Mesendoderm (in vitro differentiated cells): ENCODE results near the gene ADAMTS15.
A peak's percentile ranks its signal among the peaks of the same experiment; 100 is the strongest.

ENCODE experiments used
- DNase-seq: peaks from one replicate; pipeline ENCODE4 v3.0.0; 2013
- H2AK5ac ChIP-seq: 2 replicates; pipeline ENCODE4 v1.6.1; 2013; ENCODE audit warnings: low read length, inconsistent platforms
- H2BK120ac ChIP-seq: 2 replicates; pipeline ENCODE4 v1.6.1; 2013; ENCODE audit warnings: low read depth, mild to moderate bottlenecking, low read length, moderate library complexity, mixed read lengths
- H2BK15ac ChIP-seq: replicated peaks from 2 replicates; pipeline ENCODE4 v1.6.1; 2013; ENCODE audit warnings: low read depth, mild to moderate bottlenecking, moderate library complexity
- H2BK5ac ChIP-seq: 2 replicates; pipeline ENCODE4 v1.6.1; 2013; ENCODE audit warnings: low read length, inconsistent platforms
- H3K18ac ChIP-seq: 2 replicates; pipeline ENCODE4 v1.6.1; 2013; ENCODE audit warnings: mild to moderate bottlenecking, low read length, mixed read lengths
- H3K23ac ChIP-seq: one replicate; pipeline ENCODE4 v1.6.1; 2013; ENCODE audit warnings: low read length
- H3K27ac ChIP-seq: 2 replicates; pipeline ENCODE4 v1.5.1; 2013; ENCODE audit warnings: low read depth, mild to moderate bottlenecking, inconsistent platforms, low read length, moderate library complexity
- H3K27me3 ChIP-seq: 2 replicates; pipeline ENCODE4 v1.6.1; 2013; ENCODE audit warnings: low read length, control low read depth, mild to moderate bottlenecking, inconsistent platforms; ENCODE audit not compliant: insufficient read depth, poor library complexity
- H3K36me3 ChIP-seq: 2 replicates; pipeline ENCODE4 v1.6.1; 2013; ENCODE audit warnings: low read length, inconsistent platforms; ENCODE audit not compliant: control insufficient read depth, insufficient read depth
- H3K4ac ChIP-seq: one replicate; pipeline ENCODE4 v1.6.1; 2013; ENCODE audit warnings: low read depth, mild to moderate bottlenecking, low read length, moderate library complexity
- H3K4me1 ChIP-seq: 2 replicates; pipeline ENCODE4 v1.6.1; 2013; ENCODE audit warnings: low read depth, low read length, inconsistent platforms; ENCODE audit not compliant: control insufficient read depth
- H3K4me2 ChIP-seq: 2 replicates; pipeline ENCODE4 v1.6.1; 2013; ENCODE audit warnings: low read length
- H3K4me3 ChIP-seq: 2 replicates; pipeline ENCODE4 v1.5.1; 2013; ENCODE audit warnings: mild to moderate bottlenecking, low read length
- H3K56ac ChIP-seq: one replicate; pipeline ENCODE4 v1.6.1; 2013; ENCODE audit warnings: low read length
- H3K79me1 ChIP-seq: 2 replicates; pipeline ENCODE4 v1.6.1; 2013; ENCODE audit warnings: low read length, inconsistent platforms
- H3K79me2 ChIP-seq: 2 replicates; pipeline ENCODE4 v1.6.1; 2013; ENCODE audit warnings: mild to moderate bottlenecking, low read length; ENCODE audit not compliant: control insufficient read depth, insufficient read depth
- H3K9ac ChIP-seq: 2 replicates; pipeline ENCODE4 v1.6.1; 2013; ENCODE audit warnings: low read length, inconsistent platforms
- H4K5ac ChIP-seq: one replicate; pipeline ENCODE4 v1.6.1; 2013; ENCODE audit warnings: low read length
- H4K8ac ChIP-seq: one replicate; pipeline ENCODE4 v1.6.1; 2013; ENCODE audit warnings: low read depth, mild to moderate bottlenecking, control low read depth, low read length, moderate library complexity
- WGBS: extraction: QIAGEN DNeasy Blood & Tissue Kit; methylation state at CpG from one replicate; pipeline ENCODE4 v1.1.7; 2013; ENCODE audit warnings: low lambda C conversion rate, missing lambda C conversion rate; ENCODE audit not compliant: insufficient coverage; ENCODE audit errors: extremely low coverage; 5-methylcytosine and 5-hydroxymethylcytosine counted together

Gene ADAMTS15

GRCh38 chr11:130451231-130452019 lies 3.0 kb downstream of the ADAMTS15 start:
- Histone ChIP-seq H3K56ac (no peak overlapping the region), H3K36me3 (no peaks in the 10 kb centered on the region), H3K4me3 (no peak overlapping the region), H3K79me1 (no peaks in the 10 kb centered on the region), H4K5ac (no peak overlapping the region), H2AK5ac (no peak overlapping the region), H2BK15ac (no peak overlapping the region), H2BK5ac (no peak overlapping the region), H4K8ac (no peak overlapping the region), H3K4me1 (peaks cover 7% of the 10 kb centered on the region), H3K4ac (no peak overlapping the region), H3K79me2 (no peaks in the 10 kb centered on the region), H2BK120ac (no peak overlapping the region), H3K27me3 (no peaks in the 10 kb centered on the region), H3K27ac (no peak overlapping the region), H3K4me2 (no peak overlapping the region), H3K9ac (no peak overlapping the region), H3K18ac (no peak overlapping the region), H3K23ac (no peak overlapping the region)
- WGBS, result no CpG with 5 or more reads among the region's 6 CpGs
- no peak for DNase-seq

DNA sequence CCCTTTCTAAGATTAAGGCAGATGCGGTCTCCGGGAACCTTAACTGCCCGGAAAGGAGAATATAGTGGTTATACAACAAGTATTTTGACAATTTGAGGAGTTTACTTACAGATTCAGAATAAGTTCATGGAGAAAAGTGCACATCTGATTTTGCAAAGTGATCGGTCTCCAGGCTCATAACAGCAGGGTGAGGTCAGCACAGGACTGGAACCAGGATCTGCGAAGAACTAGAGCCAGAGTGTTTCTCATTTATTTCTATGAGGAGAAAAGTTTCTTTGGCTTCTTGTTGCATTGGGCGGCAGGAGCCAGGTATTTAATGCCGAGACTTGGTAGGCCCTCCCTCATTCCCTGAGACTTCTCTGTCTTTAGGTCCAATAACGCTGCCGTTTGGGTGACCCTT lies 3.7 kb downstream of the ADAMTS15 start:
- H2BK5ac ChIP-seq, result no peak overlapping the region
- no peak overlapping the region for H3K56ac ChIP-seq
- no peak overlapping the region for H2BK15ac ChIP-seq
- H3K18ac ChIP-seq, result no peak overlapping the region
- no CpG with 5 or more reads among the region's 9 CpGs for WGBS
- no peaks in the 10 kb centered on the region for H3K79me1 ChIP-seq
- H3K27ac ChIP-seq, result no peak overlapping the region
- no peak overlapping the region for H3K4ac ChIP-seq
- no peak overlapping the region for H3K4me2 ChIP-seq
- no peak overlapping the region for H3K4me3 ChIP-seq
- H3K79me2 ChIP-seq, result no peaks in the 10 kb centered on the region
- no peak overlapping the region for H3K23ac ChIP-seq
- H2AK5ac ChIP-seq, result no peak overlapping the region
- H2BK120ac ChIP-seq, result no peak overlapping the region
- no peak for DNase-seq
- peaks cover 7% of the 10 kb centered on the region for H3K4me1 ChIP-seq
- no peaks in the 10 kb centered on the region for H3K36me3 ChIP-seq
- H4K8ac ChIP-seq, result no peak overlapping the region
- H3K27me3 ChIP-seq, result no peaks in the 10 kb centered on the region
- no peak overlapping the region for H4K5ac ChIP-seq
- no peak overlapping the region for H3K9ac ChIP-seq

GRCh38 chr11:130452940-130453339 lies 4.5 kb downstream of the ADAMTS15 start:
- Histone ChIP-seq H4K5ac (no peak overlapping the region), H2BK15ac (no peak overlapping the region), H4K8ac (no peak overlapping the region), H2BK120ac (no peak overlapping the region), H3K4ac (no peak overlapping the region), H3K79me2 (no peaks in the 10 kb centered on the region), H3K23ac (no peak overlapping the region), H3K79me1 (no peaks in the 10 kb centered on the region), H3K18ac (no peak overlapping the region), H3K36me3 (no peaks in the 10 kb centered on the region), H3K4me3 (no peak overlapping the region), H2BK5ac (no peak overlapping the region), H3K56ac (no peak overlapping the region), H3K4me1 (peaks cover 7% of the 10 kb centered on the region), H3K27me3 (no peaks in the 10 kb centered on the region), H3K27ac (no peak overlapping the region), H2AK5ac (no peak overlapping the region), H3K9ac (no peak overlapping the region), H3K4me2 (no peak overlapping the region)
- peak; percentile 78 for DNase-seq
- WGBS, result no CpG with 5 or more reads among the region's 6 CpGs

GRCh38 chr11:130454491-130455252 lies 6.2 kb downstream of the ADAMTS15 start:
- no peak overlapping the region for H3K4me2 ChIP-seq
- H3K27ac ChIP-seq, result no peak overlapping the region
- no peaks in the 10 kb centered on the region for H3K79me2 ChIP-seq
- H3K36me3 ChIP-seq, result no peaks in the 10 kb centered on the region
- H3K9ac ChIP-seq, result no peak overlapping the region
- no CpG with 5 or more reads among the region's 12 CpGs for WGBS
- no peak overlapping the region for H3K56ac ChIP-seq
- H3K79me1 ChIP-seq, result no peaks in the 10 kb centered on the region
- peaks cover 4% of the 10 kb centered on the region for H3K4me1 ChIP-seq
- no peak overlapping the region for H3K23ac ChIP-seq
- H3K18ac ChIP-seq, result no peak overlapping the region
- H3K4ac ChIP-seq, result no peak overlapping the region
- H3K4me3 ChIP-seq, result no peak overlapping the region
- no peaks in the 10 kb centered on the region for H3K27me3 ChIP-seq
- no peak overlapping the region for H4K8ac ChIP-seq
- no peak overlapping the region for H2BK15ac ChIP-seq
- H2AK5ac ChIP-seq, result no peak overlapping the region
- no peak overlapping the region for H2BK120ac ChIP-seq
- no peak overlapping the region for H2BK5ac ChIP-seq
- H4K5ac ChIP-seq, result no peak overlapping the region
- DNase-seq, result no peak

DNA sequence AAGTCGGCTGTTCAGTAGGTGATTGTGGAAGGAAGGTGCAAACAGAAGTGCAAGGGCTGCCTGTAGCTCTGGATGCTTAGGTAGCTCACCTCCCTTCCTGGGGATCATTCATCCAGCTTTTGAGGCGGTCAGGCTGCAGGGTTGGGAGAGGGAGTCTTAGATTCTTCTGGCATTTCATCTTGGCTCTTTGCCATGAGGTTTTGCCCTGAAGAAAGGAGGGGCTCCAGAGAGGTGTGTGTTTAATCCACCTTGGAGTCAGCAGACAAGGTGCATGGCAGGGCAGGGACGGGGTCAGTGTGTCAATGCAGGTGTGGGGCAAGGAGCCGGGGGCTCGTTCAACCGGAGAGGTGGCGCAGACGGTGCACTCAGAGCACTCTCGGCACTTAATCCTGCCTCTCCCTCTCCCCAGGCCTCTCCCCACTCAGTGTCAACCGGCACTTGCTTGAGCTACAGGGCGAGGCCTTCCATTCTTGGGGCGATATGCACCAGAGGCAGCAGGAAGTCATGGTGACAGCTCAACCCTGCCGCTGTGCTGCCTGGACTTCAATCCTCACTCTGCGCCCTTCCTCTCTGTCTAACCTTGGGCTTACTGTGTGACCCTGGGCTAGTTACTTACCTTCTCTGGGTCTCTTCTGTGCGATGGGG lies 7.2 kb downstream of the ADAMTS15 start:
- Histone ChIP-seq H3K18ac (no peak overlapping the region), H3K79me1 (no peaks in the 10 kb centered on the region), H2BK120ac (no peak overlapping the region), H3K4ac (no peak overlapping the region), H2BK5ac (no peak overlapping the region), H3K9ac (no peak overlapping the region), H4K8ac (no peak overlapping the region), H3K36me3 (no peaks in the 10 kb centered on the region), H3K56ac (no peak overlapping the region), H2BK15ac (no peak overlapping the region), H3K27me3 (no peaks in the 10 kb centered on the region), H2AK5ac (no peak overlapping the region), H3K27ac (no peak overlapping the region), H3K79me2 (no peaks in the 10 kb centered on the region), H3K23ac (no peak overlapping the region), H3K4me2 (no peak overlapping the region), H3K4me1 (no peaks in the 10 kb centered on the region), H4K5ac (no peak overlapping the region), H3K4me3 (no peak overlapping the region)
- no peak for DNase-seq
- WGBS, result no CpG with 5 or more reads among the region's 15 CpGs
